OCI-LY1 (cell line): ENCODE data around the gene TNIP3.

Experiments
- H2AFZ ChIP-seq: fragments of 200-600 bp; sonication (generic), shearing (Covaris generic); 2 replicates; pipeline ENCODE4 v1.6.0; 2014; ENCODE audit warnings: antibody characterized with exemption, mild to moderate bottlenecking, low read length
- H3F3A ChIP-seq: fragments of 200-600 bp; sonication (generic), shearing (Covaris generic); 2 replicates; pipeline ENCODE4 v1.6.0; 2014; ENCODE audit warnings: mild to moderate bottlenecking, antibody characterized with exemption, low read length, moderate library complexity; ENCODE audit not compliant: insufficient read depth
- H3K27ac ChIP-seq: fragments of 200-600 bp; sonication (generic); 2 replicates; pipeline ENCODE4 v1.5.1; 2014; ENCODE audit warnings: low read length, mixed run types, mild to moderate bottlenecking, low read depth; ENCODE audit not compliant: poor library complexity, severe bottlenecking
- H3K27me3 ChIP-seq: fragments of 200-600 bp; sonication (generic); 2 replicates; pipeline ENCODE4 v1.6.0; 2014; ENCODE audit warnings: antibody characterized with exemption, mild to moderate bottlenecking, low read length, moderate library complexity; ENCODE audit not compliant: insufficient read depth
- H3K36me3 ChIP-seq: fragments of 200-600 bp; sonication (generic); 2 replicates; pipeline ENCODE4 v1.6.1; 2014; ENCODE audit warnings: mild to moderate bottlenecking, antibody characterized with exemption, low read length, moderate library complexity, mixed read lengths; ENCODE audit not compliant: insufficient read depth
- H3K4me1 ChIP-seq: fragments of 200-600 bp; sonication (generic); 2 replicates; pipeline ENCODE4 v1.5.1; 2014; ENCODE audit warnings: mild to moderate bottlenecking, low read length, moderate library complexity; ENCODE audit not compliant: insufficient read depth, severe bottlenecking
- H3K4me2 ChIP-seq: fragments of 200-600 bp; sonication (generic), shearing (Covaris generic); 2 replicates; pipeline ENCODE4 v1.6.1; 2014; ENCODE audit warnings: low read length
- H3K4me3 ChIP-seq: fragments of 200-600 bp; sonication (generic); 2 replicates; pipeline ENCODE4 v1.5.1; 2014; ENCODE audit warnings: low read length, low read depth, mild to moderate bottlenecking, mixed read lengths; ENCODE audit not compliant: poor library complexity, severe bottlenecking
- H3K79me2 ChIP-seq: fragments of 200-600 bp; shearing (Covaris generic); 2 replicates; pipeline ENCODE4 v1.6.1; 2016; ENCODE audit warnings: mixed run types, low read length, mixed read lengths; ENCODE audit not compliant: insufficient read depth
- H3K9ac ChIP-seq: fragments of 200-600 bp; sonication (generic), shearing (Covaris generic); 2 replicates; pipeline ENCODE4 v1.6.1; 2014; ENCODE audit warnings: mild to moderate bottlenecking, low read length, mixed read lengths
- H3K9me2 ChIP-seq: fragments of 200-600 bp; sonication (generic), shearing (Covaris generic); 2 replicates; pipeline ENCODE4 v1.6.1; 2014; ENCODE audit warnings: low read depth, mild to moderate bottlenecking, low read length, mixed read lengths
- H3K9me3 ChIP-seq: fragments of 200-600 bp; shearing (Covaris generic); 2 replicates; pipeline ENCODE4 v1.6.1; 2014; ENCODE audit warnings: low read length, mixed read lengths
- H4K20me1 ChIP-seq: fragments of 200-600 bp; sonication (generic), shearing (Covaris generic); 2 replicates; pipeline ENCODE4 v1.6.0; 2016; ENCODE audit warnings: mild to moderate bottlenecking, low read length; ENCODE audit not compliant: insufficient read depth
- CTCF ChIP-seq: fragments of 200-600 bp; sonication (generic), shearing (Covaris generic); IDR thresholded peaks from 2 replicates; pipeline ENCODE4 v1.5.1; 2017; ENCODE audit warnings: mild to moderate bottlenecking, antibody characterized with exemption, low read length, moderate library complexity, mixed read lengths
- EZH2 ChIP-seq: fragments of 200-600 bp; sonication (generic), shearing (Covaris generic); IDR thresholded peaks from 2 replicates; pipeline ENCODE4 v1.8.0; 2017; ENCODE audit warnings: borderline replicate concordance, mixed run types, mild to moderate bottlenecking, antibody characterized with exemption, low read length, moderate library complexity, mixed read lengths

The TNIP3 gene

DNA sequence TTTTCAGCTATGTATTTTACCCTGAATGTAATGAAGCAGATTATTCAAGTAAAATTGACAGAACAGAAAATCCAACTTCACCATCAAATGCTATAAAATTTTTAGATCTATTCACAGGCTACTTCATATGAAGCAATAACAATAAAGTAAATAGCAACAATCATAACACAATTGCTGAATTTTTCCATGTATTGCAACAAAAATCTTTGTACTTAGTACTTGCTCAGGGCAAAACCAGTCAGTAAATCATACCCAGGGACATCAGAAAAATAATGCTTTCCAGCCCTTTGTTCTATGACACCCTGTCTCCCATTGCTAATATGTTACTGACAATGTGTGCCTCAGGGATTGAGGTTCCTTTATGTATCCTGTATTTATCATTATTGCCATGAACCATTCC lies 15.5 kb downstream of the TNIP3 start:
- Histone ChIP-seq H3K36me3 (no peaks in the 10 kb centered on the region), H3K4me3 (no peak overlapping the region), H3K9me2 (no peaks in the 10 kb centered on the region), H4K20me1 (no peaks in the 10 kb centered on the region), H3F3A (no peaks in the 10 kb centered on the region), H2AFZ (no peak overlapping the region), H3K9ac (no peak overlapping the region), H3K27me3 (no peaks in the 10 kb centered on the region), H3K4me1 (no peaks in the 10 kb centered on the region), H3K79me2 (no peaks in the 10 kb centered on the region), H3K9me3 (no peaks in the 10 kb centered on the region), H3K4me2 (no peak overlapping the region), H3K27ac (no peak overlapping the region)
- no peak for TF ChIP-seq CTCF
- TF ChIP-seq EZH2 = no peak

DNA sequence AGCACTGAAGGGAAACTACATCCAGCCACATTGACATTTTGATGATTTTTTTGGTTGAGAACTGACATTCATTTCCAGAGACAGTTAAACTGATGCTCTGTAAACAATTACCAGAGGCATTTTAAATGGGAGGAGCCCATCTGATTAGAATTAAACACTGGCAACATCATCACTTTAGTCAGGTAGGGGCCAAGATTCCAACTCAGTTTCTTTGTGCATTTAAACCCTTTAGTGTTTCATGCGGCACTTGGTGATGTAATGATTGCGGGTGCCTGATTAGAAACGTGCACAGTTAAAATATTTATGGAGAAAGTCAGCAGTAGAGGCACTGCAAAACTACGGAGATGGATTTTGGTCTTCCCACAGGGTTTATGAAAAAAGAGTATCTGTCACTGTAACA lies 16.1 kb downstream of the TNIP3 start:
- no peaks in the 10 kb centered on the region for H3K36me3 ChIP-seq
- no peak overlapping the region for H3K27ac ChIP-seq
- H2AFZ ChIP-seq = no peak overlapping the region
- no peaks in the 10 kb centered on the region for H3K4me1 ChIP-seq
- no peak overlapping the region for H3K4me2 ChIP-seq
- H3K27me3 ChIP-seq = no peaks in the 10 kb centered on the region
- H4K20me1 ChIP-seq = no peaks in the 10 kb centered on the region
- no peak for TF ChIP-seq EZH2
- no peak for TF ChIP-seq CTCF
- H3K9me2 ChIP-seq = no peaks in the 10 kb centered on the region
- no peaks in the 10 kb centered on the region for H3F3A ChIP-seq
- no peak overlapping the region for H3K9ac ChIP-seq
- H3K9me3 ChIP-seq = no peaks in the 10 kb centered on the region
- no peaks in the 10 kb centered on the region for H3K79me2 ChIP-seq
- H3K4me3 ChIP-seq = no peak overlapping the region

DNA sequence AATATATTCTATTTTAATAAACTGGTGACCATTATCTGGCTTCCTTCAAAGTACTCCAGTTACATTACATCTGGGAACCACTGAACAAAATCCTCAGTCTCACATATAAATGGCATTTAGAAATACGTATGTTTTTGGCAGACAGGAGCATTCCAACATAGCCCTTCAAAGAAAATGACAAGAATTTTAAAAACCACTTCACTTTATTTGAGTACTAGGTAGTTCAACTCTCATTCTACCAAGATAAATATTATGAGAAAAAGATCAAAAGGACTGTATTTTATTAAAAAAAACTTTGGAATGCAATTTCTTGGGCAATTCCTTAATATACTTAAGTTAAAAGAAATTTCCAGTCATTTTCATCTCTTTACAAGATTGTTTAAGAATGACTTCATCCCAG lies 17.6 kb downstream of the TNIP3 start:
- Histone ChIP-seq H3K9me2 (no peaks in the 10 kb centered on the region), H4K20me1 (no peaks in the 10 kb centered on the region), H2AFZ (no peak overlapping the region), H3F3A (no peaks in the 10 kb centered on the region), H3K4me1 (no peaks in the 10 kb centered on the region), H3K9ac (no peak overlapping the region), H3K27ac (no peak overlapping the region), H3K27me3 (no peaks in the 10 kb centered on the region), H3K9me3 (no peaks in the 10 kb centered on the region), H3K4me3 (no peak overlapping the region), H3K79me2 (no peaks in the 10 kb centered on the region), H3K36me3 (no peaks in the 10 kb centered on the region), H3K4me2 (no peak overlapping the region)
- no peak for TF ChIP-seq CTCF
- TF ChIP-seq EZH2 = no peak
